H1 (cell line): ENCODE results near the gene IFT80. TPM values are rescaled to one million over a fixed set of nuclear protein-coding genes. Genes with fewer than 3 reads are reported as not detected.

ENCODE experiments used
- ATF3 ChIP-seq: IDR thresholded peaks from 2 replicates; pipeline ENCODE4 v1.6.1; 2011; ENCODE audit warnings: low read depth, mild to moderate bottlenecking, low read length; ENCODE audit not compliant: insufficient read depth
- BCL11A ChIP-seq, 2 experiments: IDR thresholded peaks; one replicate each; pipeline ENCODE4 v1.6.1; 2011; ENCODE audit warnings: low read depth in 2 of 2, low read length in 2 of 2, mild to moderate bottlenecking in 2 of 2
- CEBPB ChIP-seq: IDR thresholded peaks from 2 replicates; pipeline ENCODE4 v1.6.1; 2012; ENCODE audit warnings: low read depth, low read length
- CHD2 ChIP-seq: IDR thresholded peaks from 2 replicates; pipeline ENCODE4 v1.6.1; 2012; ENCODE audit warnings: low read length, improper control_type of control experiment
- EZH2 ChIP-seq: fragments of 200-600 bp; sonication (generic); IDR thresholded peaks from 2 replicates; pipeline ENCODE4 v1.7.1; 2012; ENCODE audit warnings: low read depth, mild to moderate bottlenecking, moderate library complexity, low read length, inconsistent platforms; ENCODE audit not compliant: severe bottlenecking
- GABPA ChIP-seq: IDR thresholded peaks from 2 replicates; pipeline ENCODE4 v1.6.1; 2011; ENCODE audit warnings: mild to moderate bottlenecking, low read length, moderate library complexity, borderline replicate concordance; ENCODE audit not compliant: insufficient read depth
- KDM5A ChIP-seq: fragments of 200-600 bp; IDR thresholded peaks from 2 replicates; pipeline ENCODE4 v1.7.1; 2012; ENCODE audit warnings: mild to moderate bottlenecking, low read length, inconsistent platforms, mixed read lengths
- POLR2AphosphoS5 ChIP-seq: IDR thresholded peaks from 2 replicates; pipeline ENCODE4 v1.6.1; 2011; ENCODE audit warnings: low read depth, low read length
- POU5F1 ChIP-seq: IDR thresholded peaks from 2 replicates; pipeline ENCODE4 v1.6.1; 2011; ENCODE audit warnings: low read depth, mild to moderate bottlenecking, low read length, moderate library complexity
- RAD21 ChIP-seq, 2 experiments: IDR thresholded peaks in 1 of 2; conservative IDR thresholded peaks in 1 of 2; 2 replicates each; pipeline ENCODE4 v1.6.1; 2011; ENCODE audit warnings: low read depth in 2 of 2, low read length in 2 of 2, improper control_type of control experiment in 1 of 2, inconsistent platforms in 1 of 2, mild to moderate bottlenecking in 1 of 2, moderate library complexity in 1 of 2
- TBP ChIP-seq: IDR thresholded peaks from 2 replicates; pipeline ENCODE4 v1.6.1; 2011; ENCODE audit warnings: low read depth, low read length, improper control_type of control experiment
- polyA plus RNA-seq, 7 experiments: library from polyadenylated mRNA; depleted of rRNA in 3 of 7; stranded (reverse) in 5 of 7; unstranded in 2 of 7; fragments of >200 nt in 5 of 7; fragments of 200-250 nt in 2 of 7; gene quantifications; 1 replicate in 5 of 7; 2 replicates in 1 of 7; 4 replicates in 1 of 7; pipeline versions ENCODE4 v1.2.1 to v1.2.3, GENCODE V29; 2011 to 2013; ENCODE audit warnings: missing spikeins in 2 of 7, mixed read lengths in 2 of 7
- total RNA-seq: library from RNA; stranded (reverse); fragmentation: NEBNext Ultra II Directional; extraction: Animal tissue kit (Norgen Biotek cat#: 25700); gene quantifications from 2 replicates; pipeline ENCODE4 v1.2.1, GENCODE V29; 2021

The IFT80 gene
- total and polyA plus RNA-seq, 2 of the 8 experiments (the other 6 are each of a cell fraction or from before 2014, with no cell fraction given), result 7.2 to 25.9 TPM

GRCh38 chr3:160400702-160401150 is 1.7 kb upstream of the IFT80 start (continued):
- no peak for TF ChIP-seq GABPA
- no peak for TF ChIP-seq CEBPB
- TF ChIP-seq CHD2, result no peak
- no peak for TF ChIP-seq TBP
- TF ChIP-seq POU5F1, result no peak
- TF ChIP-seq KDM5A, result no peak
- no peak for TF ChIP-seq BCL11A (IDR thresholded peaks at IDR 0.05; ENCODE audit: low read depth in 2 of 2, low read length in 2 of 2)
- no peak for TF ChIP-seq RAD21 (IDR thresholded peaks at IDR 0.05 in 1 of 2, conservative IDR thresholded peaks at IDR 0.05 in 1 of 2; ENCODE audit: low read depth in 2 of 2, low read length in 2 of 2)
- TF ChIP-seq ATF3, result no peak
- no peak for TF ChIP-seq EZH2
- 0 out of 2 replicates have a peak, but pooled peaks have one; percentile 28 for TF ChIP-seq POLR2AphosphoS5
